Suprapubic skin (tissue), 3 donors: ENCODE measurements around the gene GATAD2A.

Experiments used
- CTCF ChIP-seq, 2 donors: fragments of 200-600 bp in 1 of 2; fragments of 450-650 bp in 1 of 2; sonication (generic) in 1 of 2; IDR thresholded peaks; one replicate each; pipeline ENCODE4 v1.5.1; 2016 to 2019; ENCODE audit warnings: antibody characterized with exemption in 2 of 2, mild to moderate bottlenecking in 1 of 2, moderate library complexity in 1 of 2
- POLR2A ChIP-seq, 2 donors: fragments of 450-650 bp; IDR thresholded peaks; one replicate each; pipeline ENCODE4 v1.6.1; 2017; ENCODE audit warnings: antibody characterized with exemption in 2 of 2, mild to moderate bottlenecking in 2 of 2, moderate library complexity in 2 of 2

GRCh38 chr19:19451429-19452242 lies 46.2 kb downstream of the GATAD2A start:
- TF ChIP-seq POLR2A (IDR thresholded peaks at IDR 0.05) (no peak), CTCF (IDR thresholded peaks at IDR 0.05) (no peak)
